ENCODE results near the gene SHH. TPM values are rescaled to one million over a fixed set of nuclear protein-coding genes. Genes with fewer than 3 reads are reported as not detected.
A peak's percentile ranks its signal among the peaks of the same experiment; 100 is the strongest.

The SHH gene
- total and polyA plus RNA-seq, 2 of the 13 experiments (the other 11 are each of a cell fraction or from before 2014, with no cell fraction given): 1.9 to 3.4 TPM

DNA sequence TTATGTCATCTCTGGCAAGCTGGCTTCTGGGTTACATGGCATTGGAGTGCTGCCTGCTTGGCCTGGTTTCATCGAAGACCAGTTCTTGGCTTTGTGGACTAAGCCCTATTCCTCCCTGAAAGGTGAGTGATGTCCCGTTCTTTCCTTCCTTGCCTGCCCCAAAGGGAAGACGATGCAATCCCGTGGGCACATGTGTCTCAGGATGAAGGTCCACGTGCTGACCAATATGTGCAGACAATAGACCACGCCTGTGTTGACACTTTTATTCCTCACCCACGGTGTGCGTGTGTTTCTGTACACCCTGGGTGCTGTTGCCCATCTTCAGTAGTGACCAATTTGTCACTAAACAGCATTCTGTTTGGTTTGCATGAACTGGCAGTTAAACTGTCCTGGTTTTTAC is 28.6 kb upstream of the SHH start:
- no peak for ATAC-seq
- WGBS (ENCODE audit: low lambda C conversion rate): 37% methylated on average over 8 of the region's 8 CpGs
- Histone ChIP-seq H3K4me2 (ENCODE audit: low read depth, low read length) (no peak overlapping the region), H2AFZ (ENCODE audit: low read length) (no peak overlapping the region), H3K79me2 (ENCODE audit: insufficient read depth, low read length) (no peaks in the 10 kb centered on the region), H3K27me3 (ENCODE audit: control insufficient read depth in 1 of 2, insufficient read depth in 2 of 2, low read length in 2 of 2) (peaks cover 9 to 68% of the 10 kb centered on the region in 2 experiments; a peak in 4 of 5 replicates), H3K4me3 (replicated peaks in 1 of 3; ENCODE audit: insufficient read depth in 1 of 3, low read depth in 2 of 3, low read length in 3 of 3) (no peak overlapping the region), H3K4me1 (ENCODE audit: insufficient read depth, low read length) (peaks cover 15% of the 10 kb centered on the region), H3K9ac (ENCODE audit: insufficient read depth, low read depth, low read length) (no peak overlapping the region), H3K27ac (ENCODE audit: extremely low read length, insufficient read depth, low read length) (no peak overlapping the region), H3K9me3 (ENCODE audit: low read length) (no peaks in the 10 kb centered on the region), H4K20me1 (ENCODE audit: insufficient read depth, low read length) (no peaks in the 10 kb centered on the region), H3K36me3 (replicated peaks in 1 of 2; ENCODE audit: control insufficient read depth in 1 of 2, insufficient read depth in 2 of 2, low read length in 2 of 2) (no peaks in the 10 kb centered on the region)
- no peak for FAIRE-seq
- ChIA-PET POLR2A (no interaction called here), CTCF (ENCODE audit: low intra/inter-chr PET ratio, low total read pairs) (no interaction called here)
- DNase-seq (ENCODE audit: low spot score): no peak
- no TSS peak for BruUV-seq (replicated peaks)
- in situ Hi-C loops (cut with HindIII; ENCODE audit: extremely low pct_ligation_motif_present, low pct_unique_long_range_greater_than_20kb) (no loop called here), intact Hi-C loops (cut with micrococcal nuclease; ENCODE audit: unreplicated experiment) (no loop called here)
- TF ChIP-seq ZNF839 (CRISPR knock-in tag; IDR thresholded peaks at IDR 0.05; ENCODE audit: borderline replicate concordance): no peak
- no peak for TF ChIP-seq EED (CRISPR knock-in tag; IDR thresholded peaks at IDR 0.05)
- TF ChIP-seq, protein P1, sequence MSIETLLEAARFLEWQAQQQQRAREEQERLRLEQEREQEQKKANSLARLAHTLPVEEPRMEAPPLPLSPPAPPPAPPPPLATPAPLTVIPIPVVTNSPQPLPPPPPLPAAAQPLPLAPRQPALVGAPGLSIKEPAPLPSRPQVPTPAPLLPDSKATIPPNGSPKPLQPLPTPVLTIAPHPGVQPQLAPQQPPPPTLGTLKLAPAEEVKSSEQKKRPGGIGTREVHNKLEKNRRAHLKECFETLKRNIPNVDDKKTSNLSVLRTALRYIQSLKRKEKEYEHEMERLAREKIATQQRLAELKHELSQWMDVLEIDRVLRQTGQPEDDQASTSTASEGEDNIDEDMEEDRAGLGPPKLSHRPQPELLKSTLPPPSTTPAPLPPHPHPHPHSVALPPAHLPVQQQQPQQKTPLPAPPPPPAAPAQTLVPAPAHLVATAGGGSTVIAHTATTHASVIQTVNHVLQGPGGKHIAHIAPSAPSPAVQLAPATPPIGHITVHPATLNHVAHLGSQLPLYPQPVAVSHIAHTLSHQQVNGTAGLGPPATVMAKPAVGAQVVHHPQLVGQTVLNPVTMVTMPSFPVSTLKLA (IDR thresholded peaks at IDR 0.05): peak; percentile 94

DNA sequence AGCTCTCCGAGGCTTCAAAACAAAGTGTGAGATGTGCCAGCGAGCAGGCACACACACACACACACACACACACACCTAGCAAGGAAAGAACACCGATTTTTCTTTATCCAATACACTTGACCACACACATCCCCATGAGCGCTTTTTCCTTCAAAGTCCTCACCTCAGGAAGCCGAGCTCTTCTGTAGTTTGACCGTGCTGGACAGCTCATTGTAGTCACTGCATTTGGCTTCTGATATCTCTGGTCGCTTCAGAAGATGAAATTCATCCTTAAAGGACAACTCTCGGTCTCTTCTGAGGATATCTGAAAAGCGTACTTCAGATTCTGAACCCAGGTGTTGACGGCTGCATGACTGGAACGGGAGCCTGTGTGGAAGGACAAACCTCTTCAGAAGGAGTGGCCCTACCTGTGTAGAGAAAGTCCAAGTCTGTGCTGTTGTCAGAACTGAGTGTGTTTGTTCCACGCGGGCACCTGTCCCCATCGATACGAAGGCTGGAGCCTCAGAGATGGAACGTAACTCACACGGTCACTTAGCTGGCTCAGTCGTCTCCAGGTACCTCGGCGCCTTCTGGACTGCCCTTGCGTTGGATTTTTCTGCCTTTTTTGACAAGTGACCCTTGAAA is 28.1 kb upstream of the SHH start:
- no peak overlapping the region for H3K4me2 ChIP-seq (ENCODE audit: low read depth, low read length)
- no TSS peak for BruUV-seq (replicated peaks)
- intact Hi-C loops (cut with micrococcal nuclease; ENCODE audit: unreplicated experiment) (no loop called here), in situ Hi-C loops (cut with HindIII; ENCODE audit: extremely low pct_ligation_motif_present, low pct_unique_long_range_greater_than_20kb) (no loop called here)
- 41% methylated on average over 21 of the region's 21 CpGs for WGBS (ENCODE audit: low lambda C conversion rate)
- no peaks in the 10 kb centered on the region for H3K79me2 ChIP-seq (ENCODE audit: insufficient read depth, low read length)
- H2AFZ ChIP-seq (ENCODE audit: low read length): no peak overlapping the region
- H3K36me3 ChIP-seq (replicated peaks in 1 of 2; ENCODE audit: control insufficient read depth in 1 of 2, insufficient read depth in 2 of 2, low read length in 2 of 2): no peaks in the 10 kb centered on the region
- H3K27me3 ChIP-seq (ENCODE audit: control insufficient read depth in 1 of 2, insufficient read depth in 2 of 2, low read length in 2 of 2): peaks cover 9 to 71% of the 10 kb centered on the region in 2 experiments; a peak in 4 of 5 replicates
- H4K20me1 ChIP-seq (ENCODE audit: insufficient read depth, low read length): no peaks in the 10 kb centered on the region
- H3K27ac ChIP-seq (ENCODE audit: extremely low read length, insufficient read depth, low read length): no peak overlapping the region
- no peak overlapping the region for H3K9ac ChIP-seq (ENCODE audit: insufficient read depth, low read depth, low read length)
- no peaks in the 10 kb centered on the region for H3K9me3 ChIP-seq (ENCODE audit: low read length)
- H3K4me3 ChIP-seq (replicated peaks in 1 of 3; ENCODE audit: insufficient read depth in 1 of 3, low read depth in 2 of 3, low read length in 3 of 3): no peak overlapping the region
- no peak for FAIRE-seq
- POLR2A ChIA-PET: no interaction called here
- DNase-seq (ENCODE audit: low spot score): no peak
- no peak for ATAC-seq
- TF ChIP-seq MLLT10 (CRISPR knock-in tag; IDR thresholded peaks at IDR 0.05) (no peak), ZNF543 (CRISPR knock-in tag; IDR thresholded peaks at IDR 0.05) (no peak), ZNF563 (CRISPR knock-in tag; IDR thresholded peaks at IDR 0.05) (no peak), PHF20 (CRISPR knock-in tag; IDR thresholded peaks at IDR 0.05) (no peak), PHF8 (CRISPR knock-in tag; IDR thresholded peaks at IDR 0.05) (no peak), REST (IDR thresholded peaks at IDR 0.05; ENCODE audit: borderline replicate concordance in 1 of 2, low read depth in 1 of 2, low read length in 2 of 2) (0 out of 4 replicates have a peak, but pooled peaks of 1 of the 2 experiments have one; percentile 36)
- H3K4me1 ChIP-seq (ENCODE audit: insufficient read depth, low read length): peaks cover 15% of the 10 kb centered on the region
- CTCF ChIA-PET (ENCODE audit: low intra/inter-chr PET ratio, low total read pairs): no interaction called here

Data from HepG2 (cell line).